ENCODE data around the gene DHRS2. TPM values are rescaled to one million over a fixed set of nuclear protein-coding genes. Genes with fewer than 3 reads are reported as not detected.

The DHRS2 gene
- total and polyA plus RNA-seq, 2 donors (not counting 1 experiment from before 2014, with no cell fraction given) = not detected

GRCh38 chr14:23629204-23629603 lies 7.0 kb upstream of the DHRS2 start:
- H3K4me2 ChIP-seq (replicated peaks; ENCODE audit: low read depth, low read length, poor library complexity, severe bottlenecking) = no peak overlapping the region
- Mint-ChIP-seq H3K27me3 (peaks cover 36% of the 10 kb centered on the region), H3K9me3 (ENCODE audit: insufficient read depth) (peaks cover 12% of the 10 kb centered on the region), H3K27ac (no peak overlapping the region), H3K4me1 (peaks cover 4% of the 10 kb centered on the region), H3K4me3 (no peak overlapping the region)
- peaks cover 0 to 9% (median under 1%) of the 10 kb centered on the region in 3 donors for H3K9me3 ChIP-seq (ENCODE audit: control extremely low read depth in 1 of 3, control insufficient read depth in 2 of 3, insufficient read depth in 1 of 3, low read length in 2 of 3)
- no peak overlapping the region for H3K4me3 ChIP-seq (ENCODE audit: control extremely low read depth in 1 of 5, extremely low read depth in 1 of 5, insufficient read depth in 1 of 5, low read depth in 2 of 5, low read length in 4 of 5)
- no peak for TF ChIP-seq CTCF (IDR thresholded peaks at IDR 0.05)
- no peaks in the 10 kb centered on the region for H3K79me2 ChIP-seq (ENCODE audit: control insufficient read depth, insufficient read depth, low read length)
- H3K27ac ChIP-seq (ENCODE audit: low read length in 2 of 2) = no peak overlapping the region
- no peak overlapping the region for H2AFZ ChIP-seq (ENCODE audit: insufficient read depth, low read depth, low read length, poor library complexity, severe bottlenecking)
- H3K36me3 ChIP-seq (replicated peaks in 1 of 2; ENCODE audit: control extremely low read depth in 1 of 2, control insufficient read depth in 1 of 2, extremely low read depth in 1 of 2, insufficient read depth in 2 of 2, low read length in 1 of 2) = no peaks in the 10 kb centered on the region
- H3K4me1 ChIP-seq (ENCODE audit: control insufficient read depth in 2 of 2, insufficient read depth in 2 of 2, low read length in 2 of 2) = peaks cover 3 to 7% of the 10 kb centered on the region in 2 donors
- intact Hi-C loops (cut with micrococcal nuclease) = no loop called here
- no peak for ATAC-seq (ENCODE audit: low read depth)
- no peaks in the 10 kb centered on the region for H4K20me1 ChIP-seq (ENCODE audit: control insufficient read depth, insufficient read depth, low read length, poor library complexity, severe bottlenecking)
- WGBS (ENCODE audit: insufficient coverage) = 0% methylated on average over 1 of the region's 2 CpGs
- no peak overlapping the region for H3K9ac ChIP-seq (ENCODE audit: low read length)
- CTCF ChIA-PET = no interaction called here
- POLR2A ChIA-PET = no interaction called here
- no peak for DNase-seq
- peaks cover 0 to 16% (median 2%) of the 10 kb centered on the region in 4 experiments for H3K27me3 ChIP-seq (replicated peaks in 1 of 4; ENCODE audit: control extremely low read depth in 1 of 4, control insufficient read depth in 3 of 4, insufficient read depth in 4 of 4, low read length in 3 of 4)

- no peak overlapping the region for H3K27ac ChIP-seq (ENCODE audit: low read length in 2 of 2)
- H3K36me3 ChIP-seq (replicated peaks in 1 of 2; ENCODE audit: control extremely low read depth in 1 of 2, control insufficient read depth in 1 of 2, extremely low read depth in 1 of 2, insufficient read depth in 2 of 2, low read length in 1 of 2) = no peaks in the 10 kb centered on the region
- H3K4me3 Mint-ChIP-seq = no peak overlapping the region
- peaks cover 5% of the 10 kb centered on the region for H3K9me3 Mint-ChIP-seq (ENCODE audit: insufficient read depth)
- no peak overlapping the region for H3K27ac Mint-ChIP-seq
- no peaks in the 10 kb centered on the region for H4K20me1 ChIP-seq (ENCODE audit: control insufficient read depth, insufficient read depth, low read length, poor library complexity, severe bottlenecking)
- no peaks in the 10 kb centered on the region for H3K79me2 ChIP-seq (ENCODE audit: control insufficient read depth, insufficient read depth, low read length)
- DNase-seq (no peak), ATAC-seq (ENCODE audit: low read depth) (no peak)
- no peak overlapping the region for H3K9ac ChIP-seq (ENCODE audit: low read length)
- H3K9me3 ChIP-seq (ENCODE audit: control extremely low read depth in 1 of 3, control insufficient read depth in 2 of 3, insufficient read depth in 1 of 3, low read length in 2 of 3) = peaks cover 0 to 5% (median 0%) of the 10 kb centered on the region in 3 donors
- peaks cover 30% of the 10 kb centered on the region for H3K27me3 Mint-ChIP-seq
- ChIA-PET CTCF (interaction anchor here (0.6 to 3.6 kb wide), 4 partner anchors 9 to 352 kb away, joined by 3 to 21 read pairs (median 12); no protein-coding TSS in a partner anchor), POLR2A (no interaction called here)
- H3K4me3 ChIP-seq (ENCODE audit: control extremely low read depth in 1 of 5, extremely low read depth in 1 of 5, insufficient read depth in 1 of 5, low read depth in 2 of 5, low read length in 4 of 5) = no peak overlapping the region
- H3K4me1 Mint-ChIP-seq = peaks cover 4% of the 10 kb centered on the region
- intact Hi-C loops (cut with micrococcal nuclease) = loop anchor here (5.0 kb wide), 1 partner anchor 407 kb away; no protein-coding TSS in a partner anchor
- H3K4me2 ChIP-seq (replicated peaks; ENCODE audit: low read depth, low read length, poor library complexity, severe bottlenecking) = no peak overlapping the region
- peaks cover 3 to 7% of the 10 kb centered on the region in 2 donors for H3K4me1 ChIP-seq (ENCODE audit: control insufficient read depth in 2 of 2, insufficient read depth in 2 of 2, low read length in 2 of 2)
- no peak for TF ChIP-seq CTCF (IDR thresholded peaks at IDR 0.05)
- no peak for TF ChIP-seq EZH2 (IDR thresholded peaks at IDR 0.05; ENCODE audit: borderline replicate concordance, insufficient read depth, low read depth, low read length, poor library complexity, severe bottlenecking)
- peaks cover 0 to 16% (median 2%) of the 10 kb centered on the region in 4 experiments for H3K27me3 ChIP-seq (replicated peaks in 1 of 4; ENCODE audit: control extremely low read depth in 1 of 4, control insufficient read depth in 3 of 4, insufficient read depth in 4 of 4, low read length in 3 of 4)
- H2AFZ ChIP-seq (ENCODE audit: insufficient read depth, low read depth, low read length, poor library complexity, severe bottlenecking) = no peak overlapping the region
Measured at GRCh38 chr14:23629832-23630396, 6.2 kb upstream of the DHRS2 start.
